OCI-LY1 (cell line): ENCODE results near the gene LIMS2.

Source experiments
- EZH2 ChIP-seq: fragments of 200-600 bp; sonication (generic), shearing (Covaris generic); IDR thresholded peaks from 2 replicates; pipeline ENCODE4 v1.8.0; 2017; ENCODE audit warnings: borderline replicate concordance, mixed run types, mild to moderate bottlenecking, antibody characterized with exemption, low read length, moderate library complexity, mixed read lengths
- TF ChIP-seq, protein P1 (sequence below): fragments of 200-600 bp; sonication (generic), shearing (Covaris generic); IDR thresholded peaks from 2 replicates; pipeline ENCODE4 v1.5.1; 2017; ENCODE audit warnings: mild to moderate bottlenecking, antibody characterized with exemption, low read length, moderate library complexity, mixed read lengths

DNA sequence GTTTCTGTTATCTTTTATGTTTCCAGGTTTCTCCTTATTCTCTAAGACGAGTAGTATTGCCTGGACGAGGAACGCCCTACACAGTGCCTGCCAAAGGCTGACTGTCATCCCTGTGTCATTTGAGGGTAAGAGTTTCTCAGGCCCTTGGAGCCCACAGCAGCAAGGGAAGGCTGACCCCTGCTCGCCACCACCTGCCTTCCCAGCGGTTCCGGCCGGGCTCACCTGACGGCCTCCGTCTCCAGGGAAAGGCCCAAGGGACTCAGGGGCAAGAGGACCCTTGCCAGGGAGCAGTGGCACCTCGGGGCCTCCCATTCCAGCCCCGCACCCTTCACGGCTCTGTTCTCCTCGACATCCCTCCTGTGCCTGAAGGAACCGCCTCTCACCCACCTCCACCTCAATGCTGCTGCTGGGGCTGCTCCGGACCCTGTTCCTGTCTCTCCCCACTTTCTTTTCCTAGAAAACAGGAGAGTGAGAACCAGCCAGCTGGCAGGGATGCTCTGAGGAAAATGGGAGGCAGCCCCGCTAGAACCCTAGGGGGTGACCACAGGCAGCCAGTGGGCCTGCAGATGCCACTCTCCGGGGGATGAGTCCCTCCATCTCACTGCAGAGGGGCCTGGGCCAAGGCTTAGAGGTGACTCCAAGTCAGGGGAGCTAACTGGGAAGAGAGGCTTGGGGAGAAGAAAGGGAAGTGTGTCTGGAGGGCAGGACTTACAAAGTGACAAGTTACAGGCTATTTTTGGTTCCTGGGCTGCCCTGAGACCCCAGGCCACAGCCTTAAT lies 1.9 kb downstream of the LIMS2 start:
- TF ChIP-seq, protein P1, sequence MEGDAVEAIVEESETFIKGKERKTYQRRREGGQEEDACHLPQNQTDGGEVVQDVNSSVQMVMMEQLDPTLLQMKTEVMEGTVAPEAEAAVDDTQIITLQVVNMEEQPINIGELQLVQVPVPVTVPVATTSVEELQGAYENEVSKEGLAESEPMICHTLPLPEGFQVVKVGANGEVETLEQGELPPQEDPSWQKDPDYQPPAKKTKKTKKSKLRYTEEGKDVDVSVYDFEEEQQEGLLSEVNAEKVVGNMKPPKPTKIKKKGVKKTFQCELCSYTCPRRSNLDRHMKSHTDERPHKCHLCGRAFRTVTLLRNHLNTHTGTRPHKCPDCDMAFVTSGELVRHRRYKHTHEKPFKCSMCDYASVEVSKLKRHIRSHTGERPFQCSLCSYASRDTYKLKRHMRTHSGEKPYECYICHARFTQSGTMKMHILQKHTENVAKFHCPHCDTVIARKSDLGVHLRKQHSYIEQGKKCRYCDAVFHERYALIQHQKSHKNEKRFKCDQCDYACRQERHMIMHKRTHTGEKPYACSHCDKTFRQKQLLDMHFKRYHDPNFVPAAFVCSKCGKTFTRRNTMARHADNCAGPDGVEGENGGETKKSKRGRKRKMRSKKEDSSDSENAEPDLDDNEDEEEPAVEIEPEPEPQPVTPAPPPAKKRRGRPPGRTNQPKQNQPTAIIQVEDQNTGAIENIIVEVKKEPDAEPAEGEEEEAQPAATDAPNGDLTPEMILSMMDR: no peak
- no peak for TF ChIP-seq EZH2
